Left lung (tissue), 14 donors: ENCODE data around the gene UNC119B. TPM values are rescaled to one million over a fixed set of nuclear protein-coding genes. Genes with fewer than 3 reads are reported as not detected.

Experiments used
- ATAC-seq: fragments of 200-7000 bp; cut with Tn5 transposase; one replicate; pipeline ENCODE4 v1.9.1; 2020; ENCODE audit warnings: moderate library complexity
- DNase-seq, 4 donors: peaks; one replicate each; pipeline ENCODE4 v3.0.0-alpha.2; 2013 to 2020
- H3K27ac ChIP-seq, 2 donors: fragments of 200-600 bp; sonication (generic) in 1 of 2; one replicate each; pipeline versions ENCODE4 v1.5.0 to v1.8.0; 2020 to 2021
- H3K27me3 ChIP-seq, 2 donors: fragments of 200-600 bp; sonication (generic) in 1 of 2; one replicate each; pipeline versions ENCODE4 v1.5.0 to v1.8.0; 2020 to 2021
- H3K36me3 ChIP-seq, 2 donors: fragments of 200-600 bp; sonication (generic) in 1 of 2; one replicate each; pipeline versions ENCODE4 v1.5.0 to v1.8.0; 2020 to 2021
- H3K4me1 ChIP-seq, 2 donors: fragments of 200-600 bp; one replicate each; pipeline ENCODE4 v1.8.0; 2021
- H3K4me3 ChIP-seq, 2 donors: fragments of 200-600 bp; sonication (generic) in 1 of 2; one replicate each; pipeline versions ENCODE4 v1.5.0 to v1.8.0; 2020 to 2021; ENCODE audit warnings: mild to moderate bottlenecking in 1 of 2
- H3K9me3 ChIP-seq, 2 donors: fragments of 200-600 bp; sonication (generic) in 1 of 2; one replicate each; pipeline versions ENCODE4 v1.5.0 to v1.8.0; 2020 to 2021
- intact Hi-C, 2 donors: fragments of 100-400 bp; cut with DNase I; formaldehyde crosslinking; loops; one replicate each; pipeline versions ENCODE4 v1.11.2 to v1.14.2; 2022
- long read RNA-seq, 12 donors: library from polyadenylated mRNA in 2 of 12; unstranded in 2 of 12; transcript quantifications; one replicate each; pipeline ENCODE4 v2.0.0 and lab custom pipeline, GENCODE V29; 2019 to 2026
- polyA plus RNA-seq, 6 donors: library from polyadenylated mRNA; unstranded; fragments of 120-200 nt; gene quantifications; one replicate each; pipeline ENCODE4 v1.2.1, GENCODE V29; 2013; ENCODE audit not compliant: insufficient read length in 6 of 6
- total RNA-seq, 2 donors: library from RNA; stranded (reverse); fragmentation: NEBNext Ultra II Directional; extraction: Animal tissue kit (Norgen Biotek cat#: 25700); gene quantifications; one replicate each; pipeline ENCODE4 v1.2.1, GENCODE V29; 2021
- TF ChIP-seq, protein P1 (sequence below), 2 donors: fragments of 200-600 bp; sonication (generic) in 1 of 2; IDR thresholded peaks; one replicate each; pipeline versions ENCODE4 v1.5.0 to v1.8.0; 2021; ENCODE audit warnings: antibody characterized with exemption in 2 of 2
- donor health status: DM: no; HTN: yes; CAD: no.
- donor health status: DM: no; HTN: no; CAD: no.

The UNC119B gene
- total RNA-seq: 10 to 100 TPM; 23.3 to 28.3 TPM
- 10 to 100 TPM; 45.2 to 63.2 (median 55.7) TPM for polyA plus RNA-seq
- long read RNA-seq, donor 1, full-length matches to known transcripts: 23 of 56 reads
- long read RNA-seq, donor 1, partial matches to known transcripts: 33 of 56 reads
- long read RNA-seq, donor 1, other reads (novel, unspliced or antisense): 0 of 56 reads
- long read RNA-seq, donor 2, full-length matches to known transcripts: 16 of 36 reads
- long read RNA-seq, donor 2, partial matches to known transcripts: 20 of 36 reads
- long read RNA-seq, donor 2, other reads (novel, unspliced or antisense): 0 of 36 reads
- long read RNA-seq, donor 3, full-length matches to known transcripts: 7 of 7 reads
- long read RNA-seq, donor 3, partial matches to known transcripts: 0 of 7 reads
- long read RNA-seq, donor 3, other reads (novel, unspliced or antisense): 0 of 7 reads
- long read RNA-seq, donor 4, partial matches to known transcripts: 0 of 2 reads
- long read RNA-seq, donor 4, other reads (novel, unspliced or antisense): 1 of 2 reads
- long read RNA-seq, donor 5, full-length matches to known transcripts: 13 of 26 reads
- long read RNA-seq, donor 5, partial matches to known transcripts: 13 of 26 reads
- long read RNA-seq, donor 5, other reads (novel, unspliced or antisense): 0 of 26 reads
- long read RNA-seq, donor 6, full-length matches to known transcripts: 7 of 13 reads
- long read RNA-seq, donor 6, partial matches to known transcripts: 6 of 13 reads
- long read RNA-seq, donor 6, other reads (novel, unspliced or antisense): 0 of 13 reads
- long read RNA-seq, donor 7, full-length matches to known transcripts: 3 of 3 reads
- long read RNA-seq, donor 7, partial matches to known transcripts: 0 of 3 reads
- long read RNA-seq, donor 7, other reads (novel, unspliced or antisense): 0 of 3 reads
- long read RNA-seq, donor 8, full-length matches to known transcripts: 6 of 18 reads
- long read RNA-seq, donor 8, partial matches to known transcripts: 12 of 18 reads
- long read RNA-seq, donor 8, other reads (novel, unspliced or antisense): 0 of 18 reads
- long read RNA-seq, donor 9: 0 reads
- long read RNA-seq, donor 10: 0 reads
- long read RNA-seq, donor 11, full-length matches to known transcripts: 8 of 23 reads
- long read RNA-seq, donor 11, partial matches to known transcripts: 15 of 23 reads
- long read RNA-seq, donor 11, other reads (novel, unspliced or antisense): 0 of 23 reads
- long read RNA-seq, donor 12, full-length matches to known transcripts: 5 of 13 reads
- long read RNA-seq, donor 12, partial matches to known transcripts: 8 of 13 reads
- long read RNA-seq, donor 12, other reads (novel, unspliced or antisense): 0 of 13 reads

DNA sequence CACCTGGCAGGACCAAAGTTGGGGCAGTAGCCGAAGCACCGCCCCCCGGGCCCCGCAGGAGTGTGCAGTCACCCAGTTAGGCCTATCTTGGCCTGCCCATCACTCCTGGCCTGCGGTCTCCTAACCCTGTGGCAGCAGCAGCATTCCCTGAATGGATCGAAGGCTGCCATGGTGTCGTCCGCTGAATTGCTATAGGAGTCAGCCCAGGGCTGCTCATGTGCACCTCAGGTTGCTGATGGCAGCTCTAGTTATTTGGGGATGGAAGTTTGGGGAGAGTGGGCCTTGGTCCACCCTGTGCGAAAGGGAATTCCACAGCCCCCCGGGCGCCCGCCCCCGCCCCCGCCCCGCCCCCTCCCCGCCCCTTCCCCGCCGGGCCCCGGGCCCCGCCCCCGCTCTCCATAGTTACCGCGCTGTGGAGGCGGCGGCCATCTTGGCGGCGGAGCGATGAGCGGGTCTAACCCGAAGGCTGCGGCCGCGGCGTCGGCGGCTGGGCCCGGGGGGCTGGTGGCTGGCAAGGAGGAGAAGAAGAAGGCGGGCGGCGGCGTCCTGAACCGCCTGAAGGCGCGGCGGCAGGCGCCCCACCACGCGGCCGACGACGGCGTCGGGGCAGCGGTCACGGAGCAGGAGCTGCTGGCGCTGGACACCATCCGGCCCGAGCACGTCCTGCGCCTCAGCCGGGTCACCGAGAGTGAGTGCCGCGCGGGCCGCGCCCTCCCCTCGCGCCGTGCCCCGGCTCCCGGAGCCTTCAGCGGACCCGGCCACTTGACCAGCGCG lies at the start of gene UNC119B:
Gene UNC119B, plus strand, starts transcription at position 428 of the 774 bp plus-strand sequence. Its CDS starts 17 bp downstream, at position 445.
- Histone ChIP-seq H3K9me3 (no peaks in the 10 kb centered on the region), H3K4me3 (peak within 1 kb of the TSS; percentile 84 to 88), H3K4me1 (peaks cover 12 to 41% of the 10 kb centered on the region in 2 donors), H3K27me3 (no peaks in the 10 kb centered on the region), H3K36me3 (peaks cover 0 to 19% of the 10 kb centered on the region in 2 donors), H3K27ac (peak within 1 kb of the TSS; percentile 83 to 88)
- intact Hi-C loops: loop anchor here in 1 of 2 donors (5.0 to 10.0 kb wide), 2 partner anchors 63 to 125 kb away; partner anchors contain the start of gene POP5
- DNase-seq: peak; percentile 65 to 96 (median 74)
- ATAC-seq: peak; percentile 89
- TF ChIP-seq, protein P1, sequence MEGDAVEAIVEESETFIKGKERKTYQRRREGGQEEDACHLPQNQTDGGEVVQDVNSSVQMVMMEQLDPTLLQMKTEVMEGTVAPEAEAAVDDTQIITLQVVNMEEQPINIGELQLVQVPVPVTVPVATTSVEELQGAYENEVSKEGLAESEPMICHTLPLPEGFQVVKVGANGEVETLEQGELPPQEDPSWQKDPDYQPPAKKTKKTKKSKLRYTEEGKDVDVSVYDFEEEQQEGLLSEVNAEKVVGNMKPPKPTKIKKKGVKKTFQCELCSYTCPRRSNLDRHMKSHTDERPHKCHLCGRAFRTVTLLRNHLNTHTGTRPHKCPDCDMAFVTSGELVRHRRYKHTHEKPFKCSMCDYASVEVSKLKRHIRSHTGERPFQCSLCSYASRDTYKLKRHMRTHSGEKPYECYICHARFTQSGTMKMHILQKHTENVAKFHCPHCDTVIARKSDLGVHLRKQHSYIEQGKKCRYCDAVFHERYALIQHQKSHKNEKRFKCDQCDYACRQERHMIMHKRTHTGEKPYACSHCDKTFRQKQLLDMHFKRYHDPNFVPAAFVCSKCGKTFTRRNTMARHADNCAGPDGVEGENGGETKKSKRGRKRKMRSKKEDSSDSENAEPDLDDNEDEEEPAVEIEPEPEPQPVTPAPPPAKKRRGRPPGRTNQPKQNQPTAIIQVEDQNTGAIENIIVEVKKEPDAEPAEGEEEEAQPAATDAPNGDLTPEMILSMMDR (IDR thresholded peaks at IDR 0.05): no peak

- Histone ChIP-seq H3K4me3 (no peak overlapping the region), H3K27ac (no peak overlapping the region), H3K9me3 (no peaks in the 10 kb centered on the region), H3K27me3 (no peaks in the 10 kb centered on the region), H3K4me1 (no peaks in the 10 kb centered on the region), H3K36me3 (no peaks in the 10 kb centered on the region)
- DNase-seq (no peak), ATAC-seq (no peak)
- TF ChIP-seq, protein P1 (IDR thresholded peaks at IDR 0.05): no peak
- intact Hi-C loops: no loop called here
These were observed 48.8 kb upstream of the UNC119B start for GRCh38 chr12:120661432-120661831.

DNA sequence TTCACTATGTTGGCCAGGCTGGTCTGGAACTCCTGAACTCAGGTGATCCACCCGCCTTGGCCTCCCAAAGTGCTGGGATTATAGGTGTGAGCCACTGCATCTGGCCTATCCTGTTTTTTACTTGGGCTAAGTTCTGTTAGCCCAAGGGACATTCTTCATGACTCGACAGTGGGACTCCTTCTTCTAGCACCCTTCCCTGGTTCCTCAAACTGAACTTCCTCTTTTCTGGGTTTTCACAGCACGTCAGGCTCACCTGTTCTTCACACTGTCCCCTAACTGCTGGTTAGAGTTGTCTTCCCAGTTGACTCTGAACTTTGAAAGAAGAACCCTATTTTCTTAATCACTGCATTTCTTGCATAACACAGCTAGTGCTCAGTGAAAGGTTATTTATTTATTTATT lies 47.4 kb upstream of the UNC119B start:
- H3K4me1 ChIP-seq: no peaks in the 10 kb centered on the region
- TF ChIP-seq, protein P1 (IDR thresholded peaks at IDR 0.05): no peak
- no peaks in the 10 kb centered on the region for H3K9me3 ChIP-seq
- no peak overlapping the region for H3K4me3 ChIP-seq
- DNase-seq (no peak), ATAC-seq (no peak)
- no peaks in the 10 kb centered on the region for H3K36me3 ChIP-seq
- intact Hi-C loops: no loop called here
- no peak overlapping the region for H3K27ac ChIP-seq
- H3K27me3 ChIP-seq: no peaks in the 10 kb centered on the region

- Histone ChIP-seq H3K4me3 (no peak overlapping the region), H3K27ac (no peak overlapping the region), H3K4me1 (no peaks in the 10 kb centered on the region), H3K27me3 (no peaks in the 10 kb centered on the region), H3K9me3 (no peaks in the 10 kb centered on the region), H3K36me3 (no peaks in the 10 kb centered on the region)
- intact Hi-C loops: no loop called here
- DNase-seq (no peak), ATAC-seq (no peak)
- TF ChIP-seq, protein P1 (IDR thresholded peaks at IDR 0.05): no peak
These were observed 46.5 kb upstream of the UNC119B start for GRCh38 chr12:120663741-120664140.
